Tongue (tissue), 2 donors: ENCODE results near the gene PPP1R15A. TPM values are rescaled to one million over a fixed set of nuclear protein-coding genes. Genes with fewer than 3 reads are reported as not detected.
"Not testable (repeated sequence)": the region's sequence is repeated elsewhere in the genome, so short reads cannot be mapped to it uniquely, and the experiment has no call there.

Experiments used
- DNase-seq: peaks from one replicate; pipeline ENCODE4 v3.0.0-alpha.2; 2015
- total RNA-seq: library from RNA; depleted of rRNA; stranded (reverse); fragments of >200 nt; gene quantifications from one replicate; pipeline ENCODE4 v1.2.3, GENCODE V29; 2014

PPP1R15A gene
- total RNA-seq, 1 donor from 2014 or later, result 64.0 TPM

DNA sequence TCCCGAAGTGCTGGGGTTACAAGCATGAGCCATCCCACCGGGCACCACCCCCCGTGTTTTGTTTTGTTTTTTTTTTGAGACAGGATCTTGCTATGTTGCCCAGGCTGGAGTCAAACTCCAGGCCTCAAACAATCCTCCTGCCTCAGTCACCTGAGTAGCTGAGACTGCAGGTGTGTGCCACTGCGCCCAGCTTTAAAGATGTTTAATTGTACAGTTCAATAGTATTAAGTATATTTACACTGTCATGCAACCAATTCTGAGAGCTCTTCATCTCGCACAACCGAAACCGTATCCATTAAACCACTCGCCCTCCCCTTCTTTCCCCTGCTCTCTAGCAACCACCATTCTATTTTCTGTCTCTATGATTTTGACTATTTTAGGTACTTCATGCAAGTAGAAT, 43.5 kb downstream of the PPP1R15A start:
- no peak for DNase-seq

DNA sequence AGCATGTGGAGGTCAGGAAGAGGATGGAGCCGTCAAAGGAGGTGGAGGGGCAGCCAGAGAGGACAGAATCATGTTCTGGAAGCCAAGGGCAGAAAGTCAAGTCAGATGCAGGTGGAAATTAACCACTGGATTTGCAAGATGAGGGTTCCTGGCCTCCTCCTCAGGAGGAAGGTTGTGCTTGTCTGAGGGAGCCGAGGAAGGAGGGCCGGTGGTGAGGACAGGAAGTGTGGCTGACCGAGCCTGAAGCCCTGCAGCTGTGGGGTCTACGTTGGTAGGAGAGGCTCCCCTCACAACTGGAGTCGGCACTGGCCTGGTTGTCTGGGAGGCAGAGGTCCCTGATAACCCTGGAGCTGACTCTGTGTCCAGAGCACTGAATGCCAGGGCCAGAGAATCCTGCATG, 45.9 kb downstream of the PPP1R15A start:
- no peak for DNase-seq

DNA sequence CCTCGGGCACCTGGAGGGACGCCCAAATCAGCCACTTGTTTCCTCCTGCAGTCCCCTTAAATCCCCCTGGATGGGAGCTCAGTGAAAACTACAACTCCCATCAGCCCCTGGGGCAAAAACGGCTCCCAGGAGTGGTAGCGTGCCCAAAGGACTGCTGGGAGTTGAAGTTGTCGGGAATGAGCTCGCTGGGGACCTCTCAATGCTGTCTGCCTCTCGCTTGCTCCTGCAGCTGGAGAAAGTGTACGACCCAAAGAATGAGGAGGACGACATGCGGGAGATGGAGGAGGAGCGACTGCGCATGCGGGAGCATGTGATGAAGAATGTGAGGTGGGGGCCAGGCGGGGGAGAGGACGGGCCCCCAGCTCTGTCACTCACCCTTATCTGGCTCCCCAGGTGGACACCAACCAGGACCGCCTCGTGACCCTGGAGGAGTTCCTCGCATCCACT, 46.6 kb downstream of the PPP1R15A start:
- peak; percentile 53 for DNase-seq

DNA sequence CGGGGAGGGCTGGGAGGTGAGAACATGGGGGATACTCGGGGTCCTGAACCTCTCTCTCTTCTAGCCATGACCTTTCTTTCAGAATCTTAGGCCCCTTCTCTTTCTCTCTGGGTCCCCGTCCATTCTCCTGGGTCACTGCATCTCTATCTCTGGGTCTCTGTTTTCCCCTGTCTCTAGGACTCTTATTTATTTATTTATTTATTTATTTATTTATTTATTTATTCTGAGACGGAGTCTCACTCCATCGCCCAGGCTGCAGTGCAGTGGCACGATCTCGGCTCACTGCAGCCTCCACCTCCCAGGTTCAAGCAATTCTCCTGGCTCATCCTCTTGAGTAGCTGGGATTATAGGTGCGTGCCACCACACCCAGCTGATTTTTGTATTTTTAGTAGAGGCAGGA, 47.0 kb downstream of the PPP1R15A start:
- not testable (repeated sequence) for DNase-seq

DNA sequence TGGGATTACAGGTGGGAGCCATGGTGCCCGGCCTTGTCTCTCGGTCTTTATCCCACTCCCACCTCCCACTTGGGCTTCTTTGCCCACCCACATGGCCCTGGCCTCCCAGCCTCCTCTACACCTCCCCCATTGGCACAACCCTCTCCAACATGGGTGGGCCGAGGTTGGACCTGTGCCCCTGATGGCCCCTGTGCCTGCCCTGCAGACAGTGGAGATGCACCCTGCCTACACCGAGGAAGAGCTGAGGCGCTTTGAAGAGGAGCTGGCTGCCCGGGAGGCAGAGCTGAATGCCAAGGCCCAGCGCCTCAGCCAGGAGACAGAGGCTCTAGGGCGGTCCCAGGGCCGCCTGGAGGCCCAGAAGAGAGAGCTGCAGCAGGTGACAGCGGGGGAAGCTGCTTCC, 48.7 kb downstream of the PPP1R15A start:
- no peak for DNase-seq

GRCh38 chr19:48921721-48922500, 49.7 kb downstream of the PPP1R15A start:
- DNase-seq, result no peak

GRCh38 chr19:48922548-48923490, 50.6 kb downstream of the PPP1R15A start:
- DNase-seq, result no peak

DNA sequence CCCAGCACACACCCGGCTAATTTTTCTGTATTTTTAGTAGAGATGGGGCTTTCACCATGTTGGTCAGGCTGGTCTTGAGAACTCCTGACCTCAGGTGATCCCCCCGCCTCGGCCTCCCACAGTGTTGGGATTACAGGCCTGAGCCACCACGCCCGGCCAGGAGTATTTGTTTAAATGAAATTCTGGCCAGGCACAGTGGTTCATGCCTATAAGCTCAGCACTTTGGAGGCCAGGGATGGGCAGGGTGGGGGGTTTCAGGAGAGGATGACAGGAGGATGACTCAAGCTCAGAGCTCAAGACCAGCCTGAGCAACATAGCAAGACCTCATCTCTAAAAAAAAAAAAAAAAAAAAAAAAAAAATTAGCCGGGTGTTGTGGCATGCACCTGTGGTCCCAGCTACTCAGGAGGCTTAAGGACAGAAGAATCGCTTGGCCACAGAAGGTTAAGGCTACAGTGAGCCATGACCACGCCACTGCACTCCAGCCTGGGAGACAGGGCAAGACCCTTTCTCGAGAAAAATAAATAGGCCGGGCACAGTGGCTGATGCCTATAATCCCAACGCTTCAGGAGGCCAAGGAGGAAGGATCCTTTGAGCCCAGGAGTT, 53.1 kb downstream of the PPP1R15A start:
- DNase-seq, result no peak

Other genes starting within 250 kb of the PPP1R15A start
- 8.7 TPM for gene DBP, start 235.0 kb upstream of the PPP1R15A start, total RNA-seq
- 3.7 TPM for gene CA11, start 226.2 kb upstream of the PPP1R15A start, total RNA-seq
- gene NTN5, start 199.4 kb upstream of the PPP1R15A start, total RNA-seq, result 0.21 TPM
- gene FUT2, start 176.4 kb upstream of the PPP1R15A start, total RNA-seq, result 3.0 TPM
- 4.3 TPM for gene MAMSTR, start 152.7 kb upstream of the PPP1R15A start, total RNA-seq
- 24.1 TPM for gene RASIP1, start 131.8 kb upstream of the PPP1R15A start, total RNA-seq
- gene IZUMO1, start 125.5 kb upstream of the PPP1R15A start, total RNA-seq, result not detected
- 1.1 TPM for gene FUT1, start 119.8 kb upstream of the PPP1R15A start, total RNA-seq
- not detected for gene FGF21, start 116.9 kb upstream of the PPP1R15A start, total RNA-seq
- gene BCAT2, start 61.4 kb upstream of the PPP1R15A start, total RNA-seq, result 23.1 TPM
- 1.2 TPM for gene HSD17B14, start 35.9 kb upstream of the PPP1R15A start, total RNA-seq
- 18.1 TPM for gene PLEKHA4, start 3.8 kb upstream of the PPP1R15A start, total RNA-seq
- not detected for gene TULP2, start 26.3 kb downstream of the PPP1R15A start, total RNA-seq
- gene NUCB1, start 27.9 kb downstream of the PPP1R15A start, total RNA-seq, result 154 TPM
- not detected for gene DHDH, start 61.3 kb downstream of the PPP1R15A start, total RNA-seq
- gene BAX, start 82.5 kb downstream of the PPP1R15A start, total RNA-seq, result 22.1 TPM
- 430 TPM for gene FTL, start 92.9 kb downstream of the PPP1R15A start, total RNA-seq
- gene GYS1, start 120.9 kb downstream of the PPP1R15A start, total RNA-seq, result 88.6 TPM
- 96.6 TPM for gene RUVBL2, start 121.5 kb downstream of the PPP1R15A start, total RNA-seq
- not detected for gene LHB, start 144.7 kb downstream of the PPP1R15A start, total RNA-seq
- not detected for gene CGB3, start 151.9 kb downstream of the PPP1R15A start, total RNA-seq
- gene CGB2, start 159.5 kb downstream of the PPP1R15A start, total RNA-seq, result not detected
- not detected for gene CGB1, start 164.5 kb downstream of the PPP1R15A start, total RNA-seq
- gene CGB5, start 171.4 kb downstream of the PPP1R15A start, total RNA-seq, result not detected
- gene CGB8, start 176.7 kb downstream of the PPP1R15A start, total RNA-seq, result not detected
- gene CGB7, start 185.3 kb downstream of the PPP1R15A start, total RNA-seq, result 0.21 TPM
- 6.5 TPM for gene NTF4, start 192.4 kb downstream of the PPP1R15A start, total RNA-seq
- gene KCNA7, start 200.3 kb downstream of the PPP1R15A start, total RNA-seq, result 15.7 TPM
- 150 TPM for gene SNRNP70, start 213.0 kb downstream of the PPP1R15A start, total RNA-seq
- gene LIN7B, start 241.9 kb downstream of the PPP1R15A start, total RNA-seq, result 6.1 TPM
- gene C19orf73, start 246.7 kb downstream of the PPP1R15A start, total RNA-seq, result 0.51 TPM
- 9.7 TPM for gene PPFIA3, start 247.1 kb downstream of the PPP1R15A start, total RNA-seq